ENCODE data around the gene GALNT18. TPM values are rescaled to one million over a fixed set of nuclear protein-coding genes. Genes with fewer than 3 reads are reported as not detected.

The GALNT18 gene
- total and polyA plus RNA-seq, 2 donors = 7.9 to 16.1 TPM

- 40% methylated on average over 8 of the region's 8 CpGs for WGBS
- Histone ChIP-seq H3K9me3 (ENCODE audit: control insufficient read depth in 2 of 2, insufficient read depth in 1 of 2, low read length in 1 of 2) (no peaks in the 10 kb centered on the region), H3K4me1 (ENCODE audit: control insufficient read depth in 2 of 2, insufficient read depth in 2 of 2, low read length in 2 of 2) (peaks cover 0 to 6% of the 10 kb centered on the region in 2 donors), H3K36me3 (ENCODE audit: control insufficient read depth in 2 of 2, insufficient read depth in 2 of 2, low read length in 1 of 2) (no peaks in the 10 kb centered on the region), H3K27me3 (ENCODE audit: control insufficient read depth in 2 of 2, insufficient read depth in 1 of 2, low read length in 1 of 2) (peaks cover 0 to 3% of the 10 kb centered on the region in 2 donors), H3K4me3 (ENCODE audit: low read length in 2 of 2) (no peak overlapping the region), H3K27ac (ENCODE audit: low read depth in 1 of 2, low read length in 1 of 2) (no peak overlapping the region)
- DNase-seq (ENCODE audit: low read depth in 6 of 9, low spot score in 9 of 9) = no peak
Measured at GRCh38 chr11:11263238-11264005, 358.4 kb downstream of the GALNT18 start.

- 96% methylated on average over 5 of the region's 5 CpGs for WGBS
- Histone ChIP-seq H3K4me3 (ENCODE audit: low read length in 2 of 2) (no peak overlapping the region), H3K36me3 (ENCODE audit: control insufficient read depth in 2 of 2, insufficient read depth in 2 of 2, low read length in 1 of 2) (no peaks in the 10 kb centered on the region), H3K27me3 (ENCODE audit: control insufficient read depth in 2 of 2, insufficient read depth in 1 of 2, low read length in 1 of 2) (peaks cover 0 to 3% of the 10 kb centered on the region in 2 donors), H3K27ac (ENCODE audit: low read depth in 1 of 2, low read length in 1 of 2) (no peak overlapping the region), H3K9me3 (ENCODE audit: control insufficient read depth in 2 of 2, insufficient read depth in 1 of 2, low read length in 1 of 2) (no peaks in the 10 kb centered on the region), H3K4me1 (ENCODE audit: control insufficient read depth in 2 of 2, insufficient read depth in 2 of 2, low read length in 2 of 2) (peaks cover 0 to 6% of the 10 kb centered on the region in 2 donors)
- DNase-seq (ENCODE audit: low read depth in 6 of 9, low spot score in 9 of 9) = no peak
Measured at GRCh38 chr11:11262171-11262920, 359.5 kb downstream of the GALNT18 start.

- no peaks in the 10 kb centered on the region for H3K36me3 ChIP-seq (ENCODE audit: control insufficient read depth in 2 of 2, insufficient read depth in 2 of 2, low read length in 1 of 2)
- no peak overlapping the region for H3K27ac ChIP-seq (ENCODE audit: low read depth in 1 of 2, low read length in 1 of 2)
- peaks cover 0 to 3% of the 10 kb centered on the region in 2 donors for H3K27me3 ChIP-seq (ENCODE audit: control insufficient read depth in 2 of 2, insufficient read depth in 1 of 2, low read length in 1 of 2)
- no peak for DNase-seq (ENCODE audit: low read depth in 6 of 9, low spot score in 9 of 9)
- WGBS = 89% methylated on average over 5 of the region's 5 CpGs
- H3K4me1 ChIP-seq (ENCODE audit: control insufficient read depth in 2 of 2, insufficient read depth in 2 of 2, low read length in 2 of 2) = peaks cover 0 to 6% of the 10 kb centered on the region in 2 donors
- H3K9me3 ChIP-seq (ENCODE audit: control insufficient read depth in 2 of 2, insufficient read depth in 1 of 2, low read length in 1 of 2) = no peaks in the 10 kb centered on the region
- H3K4me3 ChIP-seq (ENCODE audit: low read length in 2 of 2) = no peak overlapping the region
Measured at GRCh38 chr11:11261629-11262028, 360.2 kb downstream of the GALNT18 start.

- WGBS = 91% methylated on average over 4 of the region's 4 CpGs
- Histone ChIP-seq H3K9me3 (ENCODE audit: control insufficient read depth in 2 of 2, insufficient read depth in 1 of 2, low read length in 1 of 2) (no peaks in the 10 kb centered on the region), H3K27me3 (ENCODE audit: control insufficient read depth in 2 of 2, insufficient read depth in 1 of 2, low read length in 1 of 2) (peaks cover 0 to 3% of the 10 kb centered on the region in 2 donors), H3K4me3 (ENCODE audit: low read length in 2 of 2) (no peak overlapping the region), H3K27ac (ENCODE audit: low read depth in 1 of 2, low read length in 1 of 2) (no peak overlapping the region), H3K4me1 (ENCODE audit: control insufficient read depth in 2 of 2, insufficient read depth in 2 of 2, low read length in 2 of 2) (peaks cover 0 to 6% of the 10 kb centered on the region in 2 donors), H3K36me3 (ENCODE audit: control insufficient read depth in 2 of 2, insufficient read depth in 2 of 2, low read length in 1 of 2) (no peaks in the 10 kb centered on the region)
- no peak for DNase-seq (ENCODE audit: low read depth in 6 of 9, low spot score in 9 of 9)
Measured at GRCh38 chr11:11260903-11261302, 360.9 kb downstream of the GALNT18 start.

GRCh38 chr11:11253995-11254394, 367.8 kb downstream of the GALNT18 start:
- peaks cover 0 to 11% of the 10 kb centered on the region in 2 donors for H3K27me3 ChIP-seq (ENCODE audit: control insufficient read depth in 2 of 2, insufficient read depth in 1 of 2, low read length in 1 of 2)
- 96% methylated on average over 5 of the region's 5 CpGs for WGBS

GRCh38 chr11:11253497-11253896, 368.3 kb downstream of the GALNT18 start:
- 80% methylated on average over 4 of the region's 4 CpGs for whole genome bisulfite sequencing
- H3K36me3 ChIP-seq (ENCODE audit: control insufficient read depth in 2 of 2, insufficient read depth in 2 of 2, low read length in 1 of 2) = no peaks in the 10 kb centered on the region
- no peak for DNase-seq (ENCODE audit: low read depth in 6 of 9, low spot score in 9 of 9)
- no peak overlapping the region for H3K4me3 ChIP-seq (ENCODE audit: low read length in 2 of 2)
- no peaks in the 10 kb centered on the region for H3K9me3 ChIP-seq (ENCODE audit: control insufficient read depth in 2 of 2, insufficient read depth in 1 of 2, low read length in 1 of 2)
- H3K4me1 ChIP-seq (ENCODE audit: control insufficient read depth in 2 of 2, insufficient read depth in 2 of 2, low read length in 2 of 2) = peaks cover 0 to 14% of the 10 kb centered on the region in 2 donors
- no peak overlapping the region for H3K27ac ChIP-seq (ENCODE audit: low read depth in 1 of 2, low read length in 1 of 2)
- peaks cover 0 to 11% of the 10 kb centered on the region in 2 donors for H3K27me3 ChIP-seq (ENCODE audit: control insufficient read depth in 2 of 2, insufficient read depth in 1 of 2, low read length in 1 of 2)

More at GRCh38 chr11:11253995-11254394, 367.8 kb downstream of the GALNT18 start:
- H3K9me3 ChIP-seq (ENCODE audit: control insufficient read depth in 2 of 2, insufficient read depth in 1 of 2, low read length in 1 of 2) = no peaks in the 10 kb centered on the region
- no peak overlapping the region for H3K27ac ChIP-seq (ENCODE audit: low read depth in 1 of 2, low read length in 1 of 2)
- no peak overlapping the region for H3K4me3 ChIP-seq (ENCODE audit: low read length in 2 of 2)
- H3K4me1 ChIP-seq (ENCODE audit: control insufficient read depth in 2 of 2, insufficient read depth in 2 of 2, low read length in 2 of 2) = peaks cover 0 to 14% of the 10 kb centered on the region in 2 donors
- DNase-seq (ENCODE audit: low read depth in 6 of 9, low spot score in 9 of 9) = no peak
- H3K36me3 ChIP-seq (ENCODE audit: control insufficient read depth in 2 of 2, insufficient read depth in 2 of 2, low read length in 1 of 2) = no peaks in the 10 kb centered on the region

- peaks cover 0 to 11% of the 10 kb centered on the region in 2 donors for H3K27me3 ChIP-seq (ENCODE audit: control insufficient read depth in 2 of 2, insufficient read depth in 1 of 2, low read length in 1 of 2)
- 82% methylated on average over 6 of the region's 6 CpGs for WGBS
- no peak overlapping the region for H3K27ac ChIP-seq (ENCODE audit: low read depth in 1 of 2, low read length in 1 of 2)
- H3K9me3 ChIP-seq (ENCODE audit: control insufficient read depth in 2 of 2, insufficient read depth in 1 of 2, low read length in 1 of 2) = no peaks in the 10 kb centered on the region
- no peak overlapping the region for H3K4me3 ChIP-seq (ENCODE audit: low read length in 2 of 2)
- peaks cover 0 to 14% of the 10 kb centered on the region in 2 donors for H3K4me1 ChIP-seq (ENCODE audit: control insufficient read depth in 2 of 2, insufficient read depth in 2 of 2, low read length in 2 of 2)
- no peaks in the 10 kb centered on the region for H3K36me3 ChIP-seq (ENCODE audit: control insufficient read depth in 2 of 2, insufficient read depth in 2 of 2, low read length in 1 of 2)
- peak in 5 of 9 donors; percentile 24 to 62 (median 29) for DNase-seq (ENCODE audit: low read depth in 6 of 9, low spot score in 9 of 9)
Measured at GRCh38 chr11:11252403-11252802, 369.4 kb downstream of the GALNT18 start.

GRCh38 chr11:11251394-11251970, 370.3 kb downstream of the GALNT18 start:
- peaks cover 0 to 11% of the 10 kb centered on the region in 2 donors for H3K27me3 ChIP-seq (ENCODE audit: control insufficient read depth in 2 of 2, insufficient read depth in 1 of 2, low read length in 1 of 2)
- H3K9me3 ChIP-seq (ENCODE audit: control insufficient read depth in 2 of 2, insufficient read depth in 1 of 2, low read length in 1 of 2) = no peaks in the 10 kb centered on the region
- no peak for DNase-seq (ENCODE audit: low read depth in 6 of 9, low spot score in 9 of 9)
- H3K27ac ChIP-seq (ENCODE audit: low read depth in 1 of 2, low read length in 1 of 2) = no peak overlapping the region
- H3K4me3 ChIP-seq (ENCODE audit: low read length in 2 of 2) = no peak overlapping the region
- H3K36me3 ChIP-seq (ENCODE audit: control insufficient read depth in 2 of 2, insufficient read depth in 2 of 2, low read length in 1 of 2) = no peaks in the 10 kb centered on the region
- H3K4me1 ChIP-seq (ENCODE audit: control insufficient read depth in 2 of 2, insufficient read depth in 2 of 2, low read length in 2 of 2) = peaks cover 0 to 14% of the 10 kb centered on the region in 2 donors
- 84% methylated on average over 4 of the region's 4 CpGs for WGBS

- Histone ChIP-seq H3K4me1 (ENCODE audit: control insufficient read depth in 2 of 2, insufficient read depth in 2 of 2, low read length in 2 of 2) (peaks cover 0 to 14% of the 10 kb centered on the region in 2 donors), H3K9me3 (ENCODE audit: control insufficient read depth in 2 of 2, insufficient read depth in 1 of 2, low read length in 1 of 2) (no peaks in the 10 kb centered on the region), H3K4me3 (ENCODE audit: low read length in 2 of 2) (no peak overlapping the region), H3K27ac (ENCODE audit: low read depth in 1 of 2, low read length in 1 of 2) (no peak overlapping the region), H3K27me3 (ENCODE audit: control insufficient read depth in 2 of 2, insufficient read depth in 1 of 2, low read length in 1 of 2) (peaks cover 0 to 11% of the 10 kb centered on the region in 2 donors), H3K36me3 (ENCODE audit: control insufficient read depth in 2 of 2, insufficient read depth in 2 of 2, low read length in 1 of 2) (no peaks in the 10 kb centered on the region)
- no peak for DNase-seq (ENCODE audit: low read depth in 6 of 9, low spot score in 9 of 9)
- WGBS = 88% methylated on average over 2 of the region's 2 CpGs
Measured at GRCh38 chr11:11250470-11250869, 371.3 kb downstream of the GALNT18 start.
